ENCODE results near the gene LSAMP. TPM values are rescaled to one million over a fixed set of nuclear protein-coding genes. Genes with fewer than 3 reads are reported as not detected.

LSAMP gene
- total RNA-seq, 1 donor from 2014 or later = 0.11 TPM

DNA sequence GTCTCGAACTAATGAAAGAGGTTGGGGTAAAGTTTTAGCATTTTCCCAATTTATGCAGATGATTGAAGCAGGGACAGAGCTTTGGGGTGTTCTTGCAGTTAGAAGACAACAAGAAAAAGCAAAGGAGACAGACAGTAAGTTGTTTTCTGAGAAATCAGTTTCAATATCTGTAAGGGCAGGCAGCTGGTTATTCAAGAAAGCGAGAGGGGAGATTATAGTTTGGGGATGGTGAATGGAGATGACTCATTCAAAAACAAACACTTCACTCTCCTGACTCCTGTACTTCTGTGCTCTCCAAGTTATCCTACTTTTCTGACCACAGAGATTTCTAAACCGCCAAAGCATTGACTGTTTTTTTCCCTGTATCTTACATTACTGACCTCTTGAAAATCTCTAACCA, 469.9 kb downstream of the LSAMP start:
- intact Hi-C loops (cut with DNase I) = no loop called here
- no peaks in the 10 kb centered on the region for H3K27me3 ChIP-seq
- H3K36me3 ChIP-seq = no peaks in the 10 kb centered on the region
- TF ChIP-seq, protein P1, sequence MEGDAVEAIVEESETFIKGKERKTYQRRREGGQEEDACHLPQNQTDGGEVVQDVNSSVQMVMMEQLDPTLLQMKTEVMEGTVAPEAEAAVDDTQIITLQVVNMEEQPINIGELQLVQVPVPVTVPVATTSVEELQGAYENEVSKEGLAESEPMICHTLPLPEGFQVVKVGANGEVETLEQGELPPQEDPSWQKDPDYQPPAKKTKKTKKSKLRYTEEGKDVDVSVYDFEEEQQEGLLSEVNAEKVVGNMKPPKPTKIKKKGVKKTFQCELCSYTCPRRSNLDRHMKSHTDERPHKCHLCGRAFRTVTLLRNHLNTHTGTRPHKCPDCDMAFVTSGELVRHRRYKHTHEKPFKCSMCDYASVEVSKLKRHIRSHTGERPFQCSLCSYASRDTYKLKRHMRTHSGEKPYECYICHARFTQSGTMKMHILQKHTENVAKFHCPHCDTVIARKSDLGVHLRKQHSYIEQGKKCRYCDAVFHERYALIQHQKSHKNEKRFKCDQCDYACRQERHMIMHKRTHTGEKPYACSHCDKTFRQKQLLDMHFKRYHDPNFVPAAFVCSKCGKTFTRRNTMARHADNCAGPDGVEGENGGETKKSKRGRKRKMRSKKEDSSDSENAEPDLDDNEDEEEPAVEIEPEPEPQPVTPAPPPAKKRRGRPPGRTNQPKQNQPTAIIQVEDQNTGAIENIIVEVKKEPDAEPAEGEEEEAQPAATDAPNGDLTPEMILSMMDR (IDR thresholded peaks at IDR 0.05) = no peak
- H3K4me3 ChIP-seq = no peak overlapping the region
- H3K9me3 ChIP-seq = no peaks in the 10 kb centered on the region
- H3K27ac ChIP-seq = no peak overlapping the region
- no peak for DNase-seq (ENCODE audit: low spot score in 2 of 2)
- H3K4me1 ChIP-seq = no peaks in the 10 kb centered on the region

DNA sequence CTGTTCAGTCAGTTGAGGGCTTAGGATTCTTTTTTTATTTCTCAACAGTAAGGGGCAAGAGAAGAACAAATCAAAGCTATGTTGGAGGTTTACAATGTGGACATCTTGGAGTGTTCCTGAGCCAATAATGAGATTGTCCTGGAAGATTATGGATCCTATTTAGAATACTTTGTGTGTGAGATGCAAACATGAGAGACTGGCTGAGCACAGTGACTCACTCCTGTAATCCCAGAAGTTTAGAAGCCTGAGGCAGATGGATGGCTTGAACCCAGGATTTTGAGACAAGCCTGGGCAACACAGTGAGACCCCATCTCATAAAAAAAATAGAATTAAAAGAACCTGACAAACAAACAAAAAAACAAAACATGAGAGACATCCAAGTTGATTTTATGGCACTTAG, 470.3 kb downstream of the LSAMP start:
- Histone ChIP-seq H3K36me3 (no peaks in the 10 kb centered on the region), H3K27me3 (no peaks in the 10 kb centered on the region), H3K27ac (no peak overlapping the region), H3K4me3 (no peak overlapping the region), H3K9me3 (no peaks in the 10 kb centered on the region), H3K4me1 (no peaks in the 10 kb centered on the region)
- TF ChIP-seq, protein P1 (IDR thresholded peaks at IDR 0.05) = no peak
- intact Hi-C loops (cut with DNase I) = no loop called here
- no peak for DNase-seq (ENCODE audit: low spot score in 2 of 2)

DNA sequence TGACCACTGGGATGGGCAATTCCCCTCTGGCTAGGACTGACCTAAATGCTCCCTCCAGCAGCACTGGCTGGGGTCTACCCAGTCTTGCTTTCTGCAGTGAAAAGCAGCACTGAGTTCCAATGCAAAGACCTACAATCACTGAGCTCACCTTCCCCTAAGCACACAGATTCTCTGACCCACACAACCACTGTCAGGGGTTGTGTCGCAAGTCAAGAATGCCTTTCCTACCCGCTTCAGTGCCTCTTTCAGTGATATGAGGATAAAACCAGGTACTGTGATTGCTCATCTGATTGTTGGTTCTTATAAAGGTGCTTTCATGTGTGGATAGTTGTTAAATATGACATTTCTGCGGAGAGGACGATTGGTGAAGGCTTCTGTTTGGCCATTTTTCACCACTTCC, 476.4 kb downstream of the LSAMP start:
- Histone ChIP-seq H3K4me3 (no peak overlapping the region), H3K36me3 (no peaks in the 10 kb centered on the region), H3K4me1 (no peaks in the 10 kb centered on the region), H3K9me3 (no peaks in the 10 kb centered on the region), H3K27ac (no peak overlapping the region), H3K27me3 (no peaks in the 10 kb centered on the region)
- intact Hi-C loops (cut with DNase I) = no loop called here
- DNase-seq (ENCODE audit: low spot score in 2 of 2) = no peak
- TF ChIP-seq, protein P1 (IDR thresholded peaks at IDR 0.05) = no peak

DNA sequence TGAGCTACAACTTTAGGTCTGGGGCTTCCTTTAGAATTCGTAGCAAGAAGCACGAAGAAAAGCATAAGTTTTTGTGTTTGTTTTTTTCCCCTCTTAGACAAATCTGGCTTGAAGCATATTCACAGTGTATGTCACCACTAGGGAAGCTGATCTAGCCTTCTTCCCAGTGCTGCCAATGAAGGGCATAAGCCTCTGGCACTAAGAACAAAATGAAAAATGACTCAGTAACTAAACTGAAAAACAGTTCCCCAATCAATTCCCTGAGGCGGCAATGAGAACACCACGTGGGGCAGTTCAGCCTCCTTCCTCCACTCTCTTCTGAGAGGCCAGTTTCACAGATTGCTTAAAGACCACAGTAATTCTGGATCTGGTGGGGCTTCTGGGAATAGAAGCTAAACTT, 483.9 kb downstream of the LSAMP start:
- Histone ChIP-seq H3K27me3 (no peaks in the 10 kb centered on the region), H3K27ac (no peak overlapping the region), H3K36me3 (no peaks in the 10 kb centered on the region), H3K9me3 (no peaks in the 10 kb centered on the region), H3K4me1 (no peaks in the 10 kb centered on the region), H3K4me3 (no peak overlapping the region)
- TF ChIP-seq, protein P1 (IDR thresholded peaks at IDR 0.05) = no peak
- no peak for DNase-seq (ENCODE audit: low spot score in 2 of 2)
- intact Hi-C loops (cut with DNase I) = no loop called here

DNA sequence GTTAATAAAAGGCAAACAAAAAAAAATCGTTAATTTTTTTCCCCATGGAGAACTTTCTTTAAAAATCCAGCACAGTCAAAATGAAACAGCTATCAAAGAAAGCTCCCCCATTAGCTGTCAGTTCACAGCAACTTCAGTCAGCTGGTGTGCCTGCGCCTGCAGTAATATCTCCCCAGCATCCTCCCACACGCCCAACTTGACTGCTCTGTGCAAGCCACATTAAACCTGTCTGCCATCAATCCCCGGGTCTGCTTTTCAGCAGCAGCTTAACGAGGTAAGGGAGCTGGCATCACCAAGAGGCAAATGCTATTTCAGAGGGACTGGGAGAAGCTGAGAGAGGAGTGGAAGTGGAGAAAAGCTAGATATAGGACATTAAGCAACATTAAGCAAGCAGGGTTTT, 484.5 kb downstream of the LSAMP start:
- Histone ChIP-seq H3K27ac (no peak overlapping the region), H3K4me1 (no peaks in the 10 kb centered on the region), H3K9me3 (no peaks in the 10 kb centered on the region), H3K36me3 (no peaks in the 10 kb centered on the region), H3K4me3 (no peak overlapping the region), H3K27me3 (no peaks in the 10 kb centered on the region)
- intact Hi-C loops (cut with DNase I) = no loop called here
- DNase-seq (ENCODE audit: low spot score in 2 of 2) = no peak
- TF ChIP-seq, protein P1 (IDR thresholded peaks at IDR 0.05) = no peak

DNA sequence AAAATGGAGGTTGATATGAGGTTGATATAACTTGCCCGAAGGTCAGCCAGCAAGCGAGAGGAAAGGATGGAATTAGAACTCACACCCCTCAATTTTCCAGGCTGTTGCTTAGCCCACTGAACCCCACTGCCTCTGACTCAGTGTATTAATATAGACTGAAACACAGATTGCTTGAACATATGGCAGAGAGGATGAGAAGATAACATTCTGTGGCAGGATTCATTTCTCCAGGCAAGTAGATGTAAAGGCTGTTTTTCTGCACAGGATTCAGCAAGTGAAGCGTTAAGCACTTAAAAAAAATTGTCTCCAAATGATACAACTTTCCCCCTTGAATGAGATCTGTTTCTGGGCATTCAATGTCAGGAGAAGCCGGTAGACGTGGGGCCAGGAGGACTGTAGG, 486.8 kb downstream of the LSAMP start:
- intact Hi-C loops (cut with DNase I) = no loop called here
- Histone ChIP-seq H3K36me3 (no peaks in the 10 kb centered on the region), H3K4me3 (no peak overlapping the region), H3K9me3 (no peaks in the 10 kb centered on the region), H3K27ac (no peak overlapping the region), H3K4me1 (no peaks in the 10 kb centered on the region), H3K27me3 (no peaks in the 10 kb centered on the region)
- no peak for DNase-seq (ENCODE audit: low spot score in 2 of 2)
- TF ChIP-seq, protein P1 (IDR thresholded peaks at IDR 0.05) = no peak

Measured in ascending aorta (tissue), 2 donors.